ENCODE results near the gene BMS1.
"Not testable (repeated sequence)": the region's sequence is repeated elsewhere in the genome, so short reads cannot be mapped to it uniquely, and the experiment has no call there.

Gene BMS1

DNA sequence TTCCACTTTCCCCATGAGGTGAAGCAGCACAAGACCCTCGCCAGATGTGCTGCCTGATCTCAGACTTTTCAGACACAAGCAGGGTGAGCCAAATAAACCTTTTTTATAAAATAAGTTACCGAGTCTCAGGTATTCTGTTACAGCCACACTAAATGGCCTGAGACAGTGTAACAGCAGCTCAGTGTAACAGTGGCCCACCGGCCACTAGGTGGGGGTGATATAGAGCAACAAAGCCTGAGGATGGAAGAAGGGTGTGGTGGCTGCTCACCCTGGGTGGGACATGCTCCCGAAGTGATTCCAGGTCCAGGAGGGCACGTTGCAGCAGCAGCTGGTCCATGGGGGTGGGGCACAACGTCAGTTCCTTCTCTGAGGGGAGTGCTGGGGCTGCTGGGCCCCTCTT, 44.6 kb downstream of the BMS1 start:
- ChIA-PET POLR2A (no interaction called here), CTCF (no interaction called here)
- no peak for DNase-seq (ENCODE audit: extremely low spot score)
- no peak for TF ChIP-seq CTBP1 (IDR thresholded peaks at IDR 0.05; ENCODE audit: borderline replicate concordance)
- TF ChIP-seq NFRKB (IDR thresholded peaks at IDR 0.05) = no peak
- no peak for TF ChIP-seq ELF4 (IDR thresholded peaks at IDR 0.05)
- no peak for TF ChIP-seq BHLHE40 (IDR thresholded peaks at IDR 0.05; ENCODE audit: borderline replicate concordance)
- no peak for TF ChIP-seq FOXA1 (IDR thresholded peaks at IDR 0.05)
- TF ChIP-seq, protein P1, sequence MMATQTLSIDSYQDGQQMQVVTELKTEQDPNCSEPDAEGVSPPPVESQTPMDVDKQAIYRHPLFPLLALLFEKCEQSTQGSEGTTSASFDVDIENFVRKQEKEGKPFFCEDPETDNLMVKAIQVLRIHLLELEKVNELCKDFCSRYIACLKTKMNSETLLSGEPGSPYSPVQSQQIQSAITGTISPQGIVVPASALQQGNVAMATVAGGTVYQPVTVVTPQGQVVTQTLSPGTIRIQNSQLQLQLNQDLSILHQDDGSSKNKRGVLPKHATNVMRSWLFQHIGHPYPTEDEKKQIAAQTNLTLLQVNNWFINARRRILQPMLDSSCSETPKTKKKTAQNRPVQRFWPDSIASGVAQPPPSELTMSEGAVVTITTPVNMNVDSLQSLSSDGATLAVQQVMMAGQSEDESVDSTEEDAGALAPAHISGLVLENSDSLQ (IDR thresholded peaks at IDR 0.05) = no peak
- TF ChIP-seq L3MBTL2 (conservative IDR thresholded peaks at IDR 0.05) = no peak
- no peak for TF ChIP-seq HDGF (IDR thresholded peaks at IDR 0.05; ENCODE audit: borderline replicate concordance)
- TF ChIP-seq SP1 (IDR thresholded peaks at IDR 0.05) = no peak
- TF ChIP-seq ARNT (IDR thresholded peaks at IDR 0.05) = no peak
- no peak for TF ChIP-seq FOXK2 (IDR thresholded peaks at IDR 0.05)
- TF ChIP-seq FOXM1 (IDR thresholded peaks at IDR 0.05; ENCODE audit: borderline replicate concordance) = no peak
- TF ChIP-seq SUZ12 (IDR thresholded peaks at IDR 0.05) = no peak
- TF ChIP-seq ZNF384 (IDR thresholded peaks at IDR 0.05) = no peak

DNA sequence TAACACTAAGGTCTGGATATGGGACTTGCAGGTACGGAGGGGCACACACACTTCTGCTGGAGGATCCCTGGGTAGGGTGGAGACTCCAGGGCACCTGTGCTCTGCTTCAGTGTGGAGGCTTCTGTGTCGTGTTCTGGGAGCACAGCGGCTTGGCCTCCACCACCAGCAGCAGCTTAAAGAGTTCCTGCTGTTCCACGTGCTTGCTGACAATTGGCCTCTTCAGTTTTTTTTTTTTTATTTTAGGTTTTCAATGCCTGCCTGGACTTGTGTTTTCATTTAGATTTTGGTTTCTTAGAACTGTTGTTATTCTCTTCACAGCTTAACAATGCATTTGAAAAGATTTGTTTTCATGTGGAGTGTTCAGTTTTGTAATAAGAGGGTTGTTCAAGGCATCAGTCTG, 45.8 kb downstream of the BMS1 start:
- POLR2A ChIA-PET, CTCF ChIA-PET: not testable (repeated sequence)

DNA sequence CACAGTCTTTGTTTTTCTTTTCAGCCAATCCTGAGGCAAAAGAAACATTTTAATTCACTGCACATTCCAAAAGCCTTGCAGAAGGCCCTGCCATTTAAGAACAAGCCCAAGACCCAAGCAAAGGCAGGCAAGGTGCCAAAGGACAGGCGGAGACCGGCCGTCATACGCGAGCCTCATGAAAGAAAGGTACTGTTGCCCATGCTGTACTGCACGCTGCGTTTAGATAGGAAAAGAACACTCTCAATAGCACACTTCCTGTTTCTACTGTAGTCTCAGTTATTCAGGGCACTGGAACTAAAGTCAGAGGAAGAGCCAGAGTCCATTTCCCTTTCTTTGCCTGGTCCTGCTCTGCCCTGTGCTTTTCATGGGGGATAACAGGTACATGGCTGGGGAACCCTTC, 47.6 kb downstream of the BMS1 start:
- POLR2A ChIA-PET = no interaction called here
- no peak for DNase-seq (ENCODE audit: extremely low spot score)
- TF ChIP-seq FOXM1 (IDR thresholded peaks at IDR 0.05; ENCODE audit: borderline replicate concordance) (no peak), SUZ12 (IDR thresholded peaks at IDR 0.05) (no peak), NFRKB (IDR thresholded peaks at IDR 0.05) (no peak), SP1 (IDR thresholded peaks at IDR 0.05) (no peak), ZNF384 (IDR thresholded peaks at IDR 0.05) (no peak)
- CTCF ChIA-PET = no interaction called here

More for the DNA sequence above, 45.8 kb downstream of the BMS1 start:
- DNase-seq (ENCODE audit: extremely low spot score) = not testable (repeated sequence)

DNA sequence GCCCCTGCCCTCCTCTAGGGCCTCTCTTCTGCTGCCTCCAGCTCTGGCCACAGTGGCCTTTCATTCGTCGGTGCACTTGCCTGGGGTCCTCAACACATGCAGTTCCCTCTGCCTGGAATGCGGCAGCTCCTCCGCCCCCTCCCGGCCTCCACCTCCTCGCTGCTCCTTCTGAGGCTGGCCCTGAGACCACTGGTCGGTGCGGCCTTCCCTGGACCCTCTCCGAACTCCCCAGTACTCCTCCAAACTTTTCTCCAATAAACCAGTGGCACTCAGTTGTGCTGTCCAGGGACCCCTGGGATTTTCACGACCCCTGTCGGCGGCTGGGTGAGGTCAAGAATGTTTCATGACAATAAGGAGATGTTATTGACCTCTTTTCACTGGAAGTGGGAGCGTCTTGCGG, 53.5 kb downstream of the BMS1 start:
- TF ChIP-seq FOXA1 (IDR thresholded peaks at IDR 0.05) = no peak
- no peak for TF ChIP-seq FOXK2 (IDR thresholded peaks at IDR 0.05)
- TF ChIP-seq LEF1 (IDR thresholded peaks at IDR 0.05; ENCODE audit: borderline replicate concordance) = no peak
- TF ChIP-seq L3MBTL2 (conservative IDR thresholded peaks at IDR 0.05) = no peak
- TF ChIP-seq, protein P1 (IDR thresholded peaks at IDR 0.05) = no peak
- TF ChIP-seq HDGF (IDR thresholded peaks at IDR 0.05; ENCODE audit: borderline replicate concordance) = no peak
- TF ChIP-seq ARNT (IDR thresholded peaks at IDR 0.05) = no peak
- TF ChIP-seq BHLHE40 (IDR thresholded peaks at IDR 0.05; ENCODE audit: borderline replicate concordance) = no peak
- TF ChIP-seq NFRKB (IDR thresholded peaks at IDR 0.05) = no peak
- no peak for TF ChIP-seq FOXM1 (IDR thresholded peaks at IDR 0.05; ENCODE audit: borderline replicate concordance)
- no peak for DNase-seq (ENCODE audit: extremely low spot score)
- CTCF ChIA-PET = no interaction called here
- POLR2A ChIA-PET = no interaction called here

DNA sequence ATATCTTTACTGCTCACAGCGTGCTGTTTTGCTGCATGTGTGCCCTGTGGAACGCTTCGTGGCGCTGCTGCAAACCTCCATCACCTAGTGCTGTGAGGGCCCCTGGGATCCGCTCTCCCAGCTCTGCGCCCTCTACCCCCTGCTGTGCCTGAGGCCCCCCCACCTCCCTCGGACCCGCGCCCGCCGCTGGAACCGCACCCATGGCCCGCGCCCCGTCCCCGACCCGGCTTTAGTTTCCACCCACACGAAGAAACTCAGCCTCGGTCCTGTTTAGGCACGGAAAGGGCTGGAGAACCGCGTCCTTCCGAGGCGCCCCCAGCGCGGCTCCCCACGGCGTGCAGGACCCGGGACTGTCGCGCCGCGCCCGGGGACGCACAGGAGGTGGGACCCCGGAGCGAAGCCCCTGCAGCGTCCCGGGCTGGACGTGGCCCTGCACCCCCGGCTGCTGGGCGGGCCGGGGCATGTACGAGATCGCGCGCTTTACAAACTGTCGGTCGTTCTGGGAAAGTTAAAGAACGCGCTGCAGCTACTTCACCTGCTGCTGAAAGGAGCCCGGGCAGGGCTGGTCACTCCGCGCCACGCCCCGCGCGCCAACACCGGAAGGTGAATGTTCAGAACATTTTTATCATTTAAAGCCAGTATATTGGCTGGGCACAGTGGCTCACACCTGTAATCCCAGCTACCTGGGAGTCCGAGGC, 54.3 kb downstream of the BMS1 start:
- POLR2A ChIA-PET = no interaction called here
- CTCF ChIA-PET = no interaction called here
- TF ChIP-seq, protein P1 (IDR thresholded peaks at IDR 0.05) = no peak
- no peak for TF ChIP-seq ARNT (IDR thresholded peaks at IDR 0.05)
- TF ChIP-seq SP1 (IDR thresholded peaks at IDR 0.05) = no peak
- TF ChIP-seq ELF4 (IDR thresholded peaks at IDR 0.05) = no peak
- no peak for TF ChIP-seq NFRKB (IDR thresholded peaks at IDR 0.05)
- no peak for TF ChIP-seq FOXK2 (IDR thresholded peaks at IDR 0.05)
- TF ChIP-seq SUZ12 (IDR thresholded peaks at IDR 0.05) = no peak
- no peak for TF ChIP-seq FOXM1 (IDR thresholded peaks at IDR 0.05; ENCODE audit: borderline replicate concordance)
- no peak for TF ChIP-seq FOXA1 (IDR thresholded peaks at IDR 0.05)
- TF ChIP-seq L3MBTL2 (conservative IDR thresholded peaks at IDR 0.05) = no peak
- TF ChIP-seq BHLHE40 (IDR thresholded peaks at IDR 0.05; ENCODE audit: borderline replicate concordance) = no peak
- TF ChIP-seq LEF1 (IDR thresholded peaks at IDR 0.05; ENCODE audit: borderline replicate concordance) = no peak
- TF ChIP-seq ZNF384 (IDR thresholded peaks at IDR 0.05) = no peak
- no peak for TF ChIP-seq CTBP1 (IDR thresholded peaks at IDR 0.05; ENCODE audit: borderline replicate concordance)
- no peak for DNase-seq (ENCODE audit: extremely low spot score)

DNA sequence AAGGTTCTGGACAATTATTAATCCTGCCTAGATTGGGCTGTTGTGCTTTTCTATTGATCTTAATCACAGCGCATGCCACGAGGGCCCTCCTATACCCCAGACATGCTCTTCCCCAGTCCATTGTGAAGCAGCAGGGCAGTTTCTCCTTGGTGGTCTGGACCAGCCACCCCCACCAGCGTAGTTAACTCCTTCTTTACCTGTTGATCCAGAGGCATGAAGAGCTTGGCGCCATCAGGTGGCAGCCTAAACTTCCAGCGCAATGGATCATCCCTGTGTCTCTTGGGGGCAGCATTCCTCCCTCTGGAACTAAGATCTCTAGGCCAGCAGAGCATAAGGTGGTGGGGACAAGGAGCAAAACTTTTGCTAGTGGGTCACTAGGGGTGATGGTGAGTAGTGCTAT, 62.2 kb downstream of the BMS1 start:
- DNase-seq (ENCODE audit: extremely low spot score); POLR2A ChIA-PET: not testable (repeated sequence)
- CTCF ChIA-PET = interaction anchor here (0.6 kb wide), 1 partner anchor 1534 kb away, joined by 3 read pairs; no protein-coding TSS in a partner anchor

DNA sequence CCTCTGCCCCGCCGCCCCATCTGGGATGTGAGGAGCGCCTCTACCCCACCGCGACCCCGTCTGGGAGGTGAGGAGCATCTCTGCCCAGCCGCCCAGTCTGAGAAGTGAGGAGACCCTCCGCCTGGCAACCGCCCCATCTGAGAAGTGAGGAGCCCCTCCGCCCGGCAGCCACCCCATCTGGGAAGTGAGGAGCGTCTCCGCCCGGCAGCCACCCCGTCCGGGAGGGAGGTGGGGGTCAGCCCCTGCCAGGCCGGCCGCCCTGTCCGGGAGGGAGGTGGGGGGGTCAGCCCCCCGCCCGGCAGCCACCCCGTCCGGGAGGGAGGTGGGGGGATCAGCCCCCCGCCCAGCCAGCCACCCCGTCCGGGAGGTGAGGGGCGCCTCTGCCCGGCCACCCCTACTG, 64.7 kb downstream of the BMS1 start:
- DNase-seq (ENCODE audit: extremely low spot score); CTCF ChIA-PET; POLR2A ChIA-PET: not testable (repeated sequence)

All from HEK293T (cell line).